D721Med (cell line): ENCODE data around the gene SYNGR4.
"Not testable (repeated sequence)": the region's sequence is repeated elsewhere in the genome, so short reads cannot be mapped to it uniquely, and the experiment has no call there.

Source experiments
- DNase-seq: peaks from one replicate; pipeline ENCODE4 v3.0.0; 2011; ENCODE audit warnings: low spot score; ENCODE audit not compliant: insufficient read length
- FAIRE-seq: peaks from 2 replicates; lab custom pipeline; 2011; peaks lifted over from hg19 to GRCh38; lab: Jason Lieb, UNC
- CTCF ChIP-seq: IDR thresholded peaks from 2 replicates; pipeline ENCODE4 v1.5.1; 2012; ENCODE audit warnings: mild to moderate bottlenecking, control low read depth; ENCODE audit not compliant: insufficient read depth; ENCODE audit errors: missing control alignments

Gene SYNGR4

GRCh38 chr19:48363810-48364597 is at the start of gene SYNGR4, which contains the start of gene TMEM143:
Gene SYNGR4 (plus strand): TSS chr19:48364367. CDS start chr19:48365843, 1,476 bp downstream.
Gene TMEM143 (minus strand): TSS chr19:48363940. CDS start chr19:48363920, 20 bp downstream.
- DNase-seq (peak; percentile 90), FAIRE-seq (peak; percentile 61)
- no peak for TF ChIP-seq CTCF

GRCh38 chr19:48315712-48316111 is 48.5 kb upstream of the SYNGR4 start:
- DNase-seq (no peak), FAIRE-seq (no peak)
- TF ChIP-seq CTCF = no peak

GRCh38 chr19:48317708-48317960 is 46.5 kb upstream of the SYNGR4 start:
- FAIRE-seq, DNase-seq: not testable (repeated sequence)

- no peak for TF ChIP-seq CTCF
- DNase-seq = no peak
- FAIRE-seq = no peak
Observed at GRCh38 chr19:48318286-48318987, 45.7 kb upstream of the SYNGR4 start.

GRCh38 chr19:48319647-48320541 is 44.3 kb upstream of the SYNGR4 start:
- FAIRE-seq = no peak

GRCh38 chr19:48321372-48321621 is 42.9 kb upstream of the SYNGR4 start:
- peak; percentile 85 for DNase-seq
- FAIRE-seq = no peak
- TF ChIP-seq CTCF = no peak

More at GRCh38 chr19:48319647-48320541, 44.3 kb upstream of the SYNGR4 start:
- no peak for DNase-seq
- peak; percentile 79 for TF ChIP-seq CTCF
